Activated CD4-positive, alpha-beta T cell treated with anti-CD3 and anti-CD28 coated beads for 1 hour (primary cell): ENCODE measurements around the gene ACTG1.
A peak's percentile ranks its signal among the peaks of the same experiment; 100 is the strongest.
"Not testable (repeated sequence)": the region's sequence is repeated elsewhere in the genome, so short reads cannot be mapped to it uniquely, and the experiment has no call there.

Experiments
- DNase-seq: peaks from one replicate; pipeline ENCODE4 v3.0.0-alpha.2; 2020

Gene ACTG1

GRCh38 chr17:81531998-81532404, 19.4 kb upstream of the ACTG1 start:
- DNase-seq, result not testable (repeated sequence)

GRCh38 chr17:81531013-81531412, 18.4 kb upstream of the ACTG1 start:
- DNase-seq, result not testable (repeated sequence)

GRCh38 chr17:81529437-81529803, 16.8 kb upstream of the ACTG1 start:
- DNase-seq, result no peak

GRCh38 chr17:81528651-81529436, 16.2 kb upstream of the ACTG1 start:
- no peak for DNase-seq

GRCh38 chr17:81528384-81528650, 15.7 kb upstream of the ACTG1 start:
- DNase-seq, result no peak

GRCh38 chr17:81527591-81528383, 15.2 kb upstream of the ACTG1 start, which contains the start of gene FSCN2:
Gene FSCN2, plus strand, starts transcription at chr17:81528377. Its CDS starts 155 bp downstream, at chr17:81528532.
- no peak for DNase-seq

- no peak for DNase-seq
Observed at GRCh38 chr17:81526662-81527571, 14.3 kb upstream of the ACTG1 start.

GRCh38 chr17:81524865-81525159, 12.2 kb upstream of the ACTG1 start:
- no peak for DNase-seq

GRCh38 chr17:81524039-81524864, 11.7 kb upstream of the ACTG1 start:
- no peak for DNase-seq

- DNase-seq, result no peak
Observed at GRCh38 chr17:81523402-81524038, 10.9 kb upstream of the ACTG1 start.

GRCh38 chr17:81522491-81523401, 10.1 kb upstream of the ACTG1 start:
- no peak for DNase-seq

GRCh38 chr17:81520021-81520901, 7.7 kb upstream of the ACTG1 start:
- no peak for DNase-seq

- DNase-seq, result peak; percentile 64
Observed at GRCh38 chr17:81519284-81520020, 6.9 kb upstream of the ACTG1 start.

GRCh38 chr17:81518785-81519283, 6.2 kb upstream of the ACTG1 start:
- no peak for DNase-seq

GRCh38 chr17:81518113-81518784, 5.7 kb upstream of the ACTG1 start:
- DNase-seq, result no peak

GRCh38 chr17:81517339-81518112, 4.9 kb upstream of the ACTG1 start:
- DNase-seq, result no peak

GRCh38 chr17:81517009-81517338, 4.4 kb upstream of the ACTG1 start:
- no peak for DNase-seq

- DNase-seq, result no peak
Observed at GRCh38 chr17:81516439-81516838, 3.8 kb upstream of the ACTG1 start.
